Transverse colon (tissue), 3 donors: ENCODE measurements around the gene MGST2.

Experiments used
- CTCF ChIP-seq, 5 experiments: fragments of 200-600 bp in 3 of 5; fragments of 450-650 bp in 2 of 5; sonication (generic) in 3 of 5; IDR thresholded peaks; 1 replicate in 2 of 5; 2 replicates in 3 of 5; pipeline ENCODE4 v1.5.1; 2016 to 2017; ENCODE audit warnings: antibody characterized with exemption in 5 of 5, inconsistent platforms in 3 of 5, mild to moderate bottlenecking in 2 of 5, moderate library complexity in 1 of 5
- POLR2A ChIP-seq: fragments of 450-650 bp; IDR thresholded peaks from one replicate; pipeline ENCODE4 v1.6.1; 2016; ENCODE audit warnings: antibody characterized with exemption, mild to moderate bottlenecking, moderate library complexity

- TF ChIP-seq CTCF (IDR thresholded peaks at IDR 0.05) (no peak), POLR2A (no peak)
Observed at GRCh38 chr4:139740121-139740520, 74.5 kb downstream of the MGST2 start.
